BJ (cell line): Measurements from ENCODE around the gene HNRNPUL2. TPM values are rescaled to one million over a fixed set of nuclear protein-coding genes. Genes with fewer than 3 reads are reported as not detected.

ENCODE experiments used
- CTCF ChIA-PET: fragments of 350-600 bp; formaldehyde crosslinking; extraction: SDS; loops from one replicate; lab custom pipeline; 2021; ENCODE audit warnings: antibody characterized with exemption, inconsistent platforms; lab: Yijun Ruan, JAX
- POLR2A ChIA-PET: fragments of 300-600 bp; sonication (Branson Sonifier 250); formaldehyde crosslinking; extraction: SDS; loops from one replicate; lab custom pipeline; 2021; ENCODE audit warnings: antibody characterized with exemption; lab: Charles Lee
- DNase-seq: peaks from one replicate; pipeline ENCODE4 v3.0.0-alpha.2; 2011; ENCODE audit warnings: low read depth
- H3K27me3 ChIP-seq: 2 replicates; pipeline ENCODE4 v1.6.0; 2011; ENCODE audit warnings: low read length; ENCODE audit not compliant: control insufficient read depth, insufficient read depth
- H3K36me3 ChIP-seq: 2 replicates; pipeline ENCODE4 v1.5.1; 2011; ENCODE audit warnings: low read length; ENCODE audit not compliant: control insufficient read depth, insufficient read depth
- H3K4me3 ChIP-seq: 2 replicates; pipeline ENCODE4 v1.5.1; 2011; ENCODE audit warnings: low read depth, mild to moderate bottlenecking, control low read depth, low read length
- CTCF ChIP-seq: IDR thresholded peaks from 2 replicates; pipeline ENCODE4 v1.5.1; 2011; ENCODE audit warnings: low read depth, mild to moderate bottlenecking, control low read depth, inconsistent platforms, low read length, moderate library complexity; ENCODE audit not compliant: insufficient read depth
- polyA plus RNA-seq: library from polyadenylated mRNA; depleted of rRNA; stranded (reverse); fragments of >200 nt; gene quantifications from 2 replicates; pipeline ENCODE4 v1.2.3, GENCODE V29; 2011

HNRNPUL2 gene
- polyA plus RNA-seq, 1 experiment: 10.0 TPM

DNA sequence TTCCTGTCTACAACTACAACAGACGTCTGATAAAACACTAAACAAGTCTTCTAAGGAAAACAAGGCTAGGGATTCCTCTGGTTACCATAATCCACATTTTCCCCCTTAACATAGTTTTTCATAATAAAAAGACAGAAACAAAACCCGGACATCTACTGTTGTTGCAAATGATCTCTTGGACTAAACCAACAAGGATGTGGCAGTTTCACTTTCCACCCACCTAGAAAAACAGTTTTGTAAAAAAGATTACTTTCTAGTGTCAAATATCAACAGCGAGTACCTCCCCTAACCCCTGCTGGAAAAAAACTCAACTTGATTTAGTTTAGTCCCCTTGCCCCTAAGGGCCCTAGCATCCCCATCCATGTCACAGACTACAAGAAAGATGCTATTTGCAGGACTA lies 14.4 kb downstream of the HNRNPUL2 start:
- no peak overlapping the region for H3K4me3 ChIP-seq
- POLR2A ChIA-PET: no interaction called here
- CTCF ChIA-PET: interaction anchor here (0.9 kb wide), 1 partner anchor 24 kb away, joined by 3 read pairs; the partner anchor contains the start of gene LRRN4CL
- H3K36me3 ChIP-seq: peaks cover 37% of the 10 kb centered on the region
- H3K27me3 ChIP-seq: no peaks in the 10 kb centered on the region
- no peak for TF ChIP-seq CTCF
- DNase-seq: no peak

- H3K27me3 ChIP-seq: no peaks in the 10 kb centered on the region
- H3K4me3 ChIP-seq: no peak overlapping the region
- TF ChIP-seq CTCF: no peak
- ChIA-PET POLR2A (no interaction called here), CTCF (interaction anchor here (0.6 kb wide), 1 partner anchor 11 kb away, joined by 5 read pairs; no protein-coding TSS in a partner anchor)
- no peak for DNase-seq
- H3K36me3 ChIP-seq: peaks cover 33% of the 10 kb centered on the region
Observed at GRCh38 chr11:62712276-62712812, 14.9 kb downstream of the HNRNPUL2 start.

DNA sequence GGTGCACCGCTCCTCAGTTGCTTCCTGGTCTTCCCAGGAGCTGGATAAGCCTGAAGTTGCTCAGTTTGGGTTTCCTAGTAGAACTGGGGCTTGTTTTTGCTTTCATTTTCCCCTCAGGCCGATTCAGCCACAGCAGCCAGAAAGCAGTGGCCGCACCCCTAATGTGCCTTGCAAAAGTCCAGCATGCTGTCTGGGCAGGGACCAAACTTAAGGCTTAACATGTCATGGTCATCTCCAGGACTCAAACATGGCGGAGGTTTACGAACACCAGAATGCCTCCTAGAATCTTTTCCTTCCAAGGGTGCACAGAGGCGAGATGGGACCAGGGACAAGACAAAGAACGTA lies 17.3 kb downstream of the HNRNPUL2 start:
- no peak for DNase-seq
- ChIA-PET CTCF (interaction anchor here (1.4 kb wide), 1 partner anchor 15 kb away, joined by 3 read pairs; no protein-coding TSS in a partner anchor), POLR2A (interaction anchor here (1.0 to 1.5 kb wide), 2 partner anchors 16 to 17 kb away, joined by 3 to 7 read pairs; partner anchors contain the start of gene HNRNPUL2)
- Histone ChIP-seq H3K36me3 (peaks cover 17% of the 10 kb centered on the region), H3K27me3 (no peaks in the 10 kb centered on the region), H3K4me3 (peak overlapping the region; percentile 34)
- TF ChIP-seq CTCF: no peak

GRCh38 chr11:62709247-62710000 lies 17.8 kb downstream of the HNRNPUL2 start:
- ChIA-PET CTCF (interaction anchor here (1.0 to 2.2 kb wide), 4 partner anchors 15 to 149 kb away, joined by 3 to 11 read pairs (median 5); no protein-coding TSS in a partner anchor), POLR2A (interaction anchor here (1.0 to 1.5 kb wide), 3 partner anchors 17 to 45 kb away, joined by 3 to 7 read pairs (median 3); partner anchors contain the start of genes C11orf98 and HNRNPUL2)
- Histone ChIP-seq H3K36me3 (peaks cover 12% of the 10 kb centered on the region), H3K27me3 (no peaks in the 10 kb centered on the region), H3K4me3 (peak overlapping the region; percentile 46)
- peak; percentile 84 for DNase-seq
- TF ChIP-seq CTCF: 0 out of 2 replicates have a peak, but pooled peaks have one; percentile 7

GRCh38 chr11:62708793-62709192 lies 18.5 kb downstream of the HNRNPUL2 start:
- POLR2A ChIA-PET: interaction anchor here (1.0 to 1.5 kb wide), 3 partner anchors 17 to 44 kb away, joined by 3 to 7 read pairs (median 3); partner anchors contain the start of genes C11orf98 and HNRNPUL2
- peak overlapping the region; percentile 46 for H3K4me3 ChIP-seq
- no peak for TF ChIP-seq CTCF
- no peaks in the 10 kb centered on the region for H3K27me3 ChIP-seq
- DNase-seq: no peak
- CTCF ChIA-PET: interaction anchor here (1.0 to 2.2 kb wide), 5 partner anchors 14 to 148 kb away, joined by 3 to 11 read pairs (median 5); partner anchors contain the start of gene UQCC3
- H3K36me3 ChIP-seq: peaks cover 10% of the 10 kb centered on the region
